Measurements from ENCODE around the gene RSPO4. TPM values are rescaled to one million over a fixed set of nuclear protein-coding genes. Genes with fewer than 3 reads are reported as not detected.

Gene RSPO4
- total RNA-seq, 2 experiments from 2014 or later = not detected

GRCh38 chr20:913306-913849, 88.7 kb downstream of the RSPO4 start:
- no peaks in the 10 kb centered on the region for H3K36me3 ChIP-seq (ENCODE audit: insufficient read depth, low read length)
- H3K79me2 ChIP-seq (ENCODE audit: insufficient read depth, low read depth, low read length) = no peaks in the 10 kb centered on the region
- no peaks in the 10 kb centered on the region for H4K20me1 ChIP-seq (ENCODE audit: insufficient read depth, low read length)
- no peaks in the 10 kb centered on the region for H3K9me2 ChIP-seq (ENCODE audit: insufficient read depth, low read length)
- H3K27ac ChIP-seq (ENCODE audit: low read depth, low read length, poor library complexity, severe bottlenecking) = no peak overlapping the region
- H3K4me2 ChIP-seq (ENCODE audit: low read length) = no peak overlapping the region
- H3K4me3 ChIP-seq (ENCODE audit: low read depth, low read length, poor library complexity, severe bottlenecking) = no peak overlapping the region
- POLR2A ChIA-PET = no interaction called here
- TF ChIP-seq, protein P1, sequence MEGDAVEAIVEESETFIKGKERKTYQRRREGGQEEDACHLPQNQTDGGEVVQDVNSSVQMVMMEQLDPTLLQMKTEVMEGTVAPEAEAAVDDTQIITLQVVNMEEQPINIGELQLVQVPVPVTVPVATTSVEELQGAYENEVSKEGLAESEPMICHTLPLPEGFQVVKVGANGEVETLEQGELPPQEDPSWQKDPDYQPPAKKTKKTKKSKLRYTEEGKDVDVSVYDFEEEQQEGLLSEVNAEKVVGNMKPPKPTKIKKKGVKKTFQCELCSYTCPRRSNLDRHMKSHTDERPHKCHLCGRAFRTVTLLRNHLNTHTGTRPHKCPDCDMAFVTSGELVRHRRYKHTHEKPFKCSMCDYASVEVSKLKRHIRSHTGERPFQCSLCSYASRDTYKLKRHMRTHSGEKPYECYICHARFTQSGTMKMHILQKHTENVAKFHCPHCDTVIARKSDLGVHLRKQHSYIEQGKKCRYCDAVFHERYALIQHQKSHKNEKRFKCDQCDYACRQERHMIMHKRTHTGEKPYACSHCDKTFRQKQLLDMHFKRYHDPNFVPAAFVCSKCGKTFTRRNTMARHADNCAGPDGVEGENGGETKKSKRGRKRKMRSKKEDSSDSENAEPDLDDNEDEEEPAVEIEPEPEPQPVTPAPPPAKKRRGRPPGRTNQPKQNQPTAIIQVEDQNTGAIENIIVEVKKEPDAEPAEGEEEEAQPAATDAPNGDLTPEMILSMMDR (conservative IDR thresholded peaks at IDR 0.05; ENCODE audit: low read length) = no peak
- TF ChIP-seq EZH2phosphoT487 (IDR thresholded peaks at IDR 0.05; ENCODE audit: borderline replicate concordance, low read depth, low read length) = no peak
- intact Hi-C loops (cut with micrococcal nuclease; ENCODE audit: unreplicated experiment) = no loop called here
- H3K9me3 ChIP-seq (ENCODE audit: low read length) = no peaks in the 10 kb centered on the region
- H2AFZ ChIP-seq (ENCODE audit: low read length) = no peak overlapping the region
- no peak for DNase-seq (ENCODE audit: low spot score)
- no peaks in the 10 kb centered on the region for H3K4me1 ChIP-seq (ENCODE audit: insufficient read depth, low read length, poor library complexity, severe bottlenecking)
- BruUV-seq (replicated peaks) = no TSS peak
- CTCF ChIA-PET (ENCODE audit: unreplicated experiment) = interaction anchor here (0.6 kb wide), 1 partner anchor 22 kb away, joined by 8 read pairs; no protein-coding TSS in a partner anchor

DNA sequence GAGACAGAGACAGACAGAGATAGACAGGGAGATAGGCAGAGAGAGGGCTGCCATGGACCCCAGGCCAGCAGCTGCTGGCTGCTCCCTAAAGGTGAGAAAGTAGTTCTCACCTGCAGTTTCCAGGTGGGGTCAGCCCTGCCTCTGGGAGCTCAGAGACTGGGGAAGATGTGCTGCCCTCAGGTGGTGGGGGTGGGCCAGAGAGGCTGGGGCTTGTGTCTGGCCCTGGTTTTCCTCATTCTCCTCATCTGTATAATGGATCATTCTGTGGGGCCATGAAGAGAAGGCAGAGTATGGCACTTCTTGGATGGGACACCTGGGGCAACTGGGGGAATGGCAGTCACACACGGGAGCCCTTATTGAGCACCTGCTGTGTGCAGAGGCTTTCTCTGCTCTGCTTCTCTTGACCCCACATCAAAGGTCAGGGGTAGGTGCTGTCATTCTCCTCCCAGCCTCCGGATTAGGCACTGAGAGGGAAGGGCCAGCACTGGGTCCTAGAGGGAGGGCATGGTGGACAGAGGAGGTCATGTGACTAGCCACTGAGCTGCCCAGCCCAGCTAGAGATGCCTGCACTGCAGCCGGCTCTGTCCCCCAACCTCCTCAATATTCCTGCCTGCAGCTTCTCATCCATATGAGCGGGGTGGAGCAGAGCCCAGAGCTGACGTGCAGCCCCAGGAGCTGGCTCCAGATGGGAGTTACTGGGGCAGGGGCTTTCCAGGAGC, 90.1 kb downstream of the RSPO4 start:
- Histone ChIP-seq H2AFZ (ENCODE audit: low read length) (no peak overlapping the region), H3K36me3 (ENCODE audit: insufficient read depth, low read length) (no peaks in the 10 kb centered on the region), H3K4me1 (ENCODE audit: insufficient read depth, low read length, poor library complexity, severe bottlenecking) (no peaks in the 10 kb centered on the region), H3K79me2 (ENCODE audit: insufficient read depth, low read depth, low read length) (no peaks in the 10 kb centered on the region), H3K9me3 (ENCODE audit: low read length) (no peaks in the 10 kb centered on the region), H3K4me2 (ENCODE audit: low read length) (no peak overlapping the region), H3K9me2 (ENCODE audit: insufficient read depth, low read length) (no peaks in the 10 kb centered on the region), H3K4me3 (ENCODE audit: low read depth, low read length, poor library complexity, severe bottlenecking) (no peak overlapping the region), H4K20me1 (ENCODE audit: insufficient read depth, low read length) (no peaks in the 10 kb centered on the region), H3K27ac (ENCODE audit: low read depth, low read length, poor library complexity, severe bottlenecking) (no peak overlapping the region)
- ChIA-PET CTCF (ENCODE audit: unreplicated experiment) (no interaction called here), POLR2A (no interaction called here)
- TF ChIP-seq EZH2phosphoT487 (IDR thresholded peaks at IDR 0.05; ENCODE audit: borderline replicate concordance, low read depth, low read length) = no peak
- TF ChIP-seq, protein P1 (conservative IDR thresholded peaks at IDR 0.05; ENCODE audit: low read length) = peak; percentile 66
- no TSS peak for BruUV-seq (replicated peaks)
- intact Hi-C loops (cut with micrococcal nuclease; ENCODE audit: unreplicated experiment) = no loop called here
- DNase-seq (ENCODE audit: low spot score) = peak; percentile 22

All from OCI-LY7 (cell line).